ENCODE results near the gene PYCR2.
"Not testable (repeated sequence)": the region's sequence is repeated elsewhere in the genome, so short reads cannot be mapped to it uniquely, and the experiment has no call there.

The PYCR2 gene

DNA sequence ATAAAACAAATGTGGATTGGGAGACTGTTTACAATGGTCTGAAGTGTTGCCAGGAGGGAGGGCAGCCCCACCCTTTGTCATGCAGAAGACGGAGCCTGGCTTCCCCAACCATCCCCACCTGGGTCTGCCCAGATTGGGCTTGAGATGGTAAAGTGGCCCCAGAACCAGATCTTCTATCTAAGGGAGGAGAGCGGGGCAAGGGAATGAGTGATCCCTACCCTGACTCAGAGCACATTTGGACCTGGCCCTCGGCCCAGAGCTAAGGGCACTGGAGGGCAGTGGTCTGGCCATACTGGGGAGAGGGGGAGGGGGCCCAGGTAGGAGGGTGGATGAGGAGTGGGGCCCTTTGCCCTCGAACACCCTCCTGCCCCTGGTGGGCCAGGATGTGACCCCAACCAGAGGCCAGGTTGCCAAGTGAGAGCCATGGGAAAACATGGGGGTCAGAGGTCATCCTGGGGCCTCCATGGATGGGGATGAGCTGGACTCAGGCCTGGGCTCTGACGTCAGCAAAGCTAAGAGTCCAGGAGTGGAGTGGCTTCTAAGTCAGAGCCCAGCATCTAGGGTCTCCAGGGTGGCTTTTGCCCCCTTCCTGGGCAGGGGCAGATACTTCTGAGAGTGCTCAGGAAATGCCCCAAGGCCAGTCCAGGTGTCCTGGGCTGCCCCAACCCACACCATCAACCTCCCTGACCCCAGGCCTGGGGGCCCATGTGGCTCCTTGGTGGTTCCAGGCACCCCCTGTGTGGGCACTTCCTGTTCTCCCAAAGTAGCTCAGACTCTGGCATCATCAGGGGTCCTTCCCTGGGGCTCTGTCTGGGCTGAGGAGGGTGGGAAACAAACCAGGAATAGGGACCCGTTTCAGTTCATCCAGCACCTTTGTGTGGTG lies 33.5 kb downstream of the PYCR2 start:
- TF ChIP-seq, protein P1, sequence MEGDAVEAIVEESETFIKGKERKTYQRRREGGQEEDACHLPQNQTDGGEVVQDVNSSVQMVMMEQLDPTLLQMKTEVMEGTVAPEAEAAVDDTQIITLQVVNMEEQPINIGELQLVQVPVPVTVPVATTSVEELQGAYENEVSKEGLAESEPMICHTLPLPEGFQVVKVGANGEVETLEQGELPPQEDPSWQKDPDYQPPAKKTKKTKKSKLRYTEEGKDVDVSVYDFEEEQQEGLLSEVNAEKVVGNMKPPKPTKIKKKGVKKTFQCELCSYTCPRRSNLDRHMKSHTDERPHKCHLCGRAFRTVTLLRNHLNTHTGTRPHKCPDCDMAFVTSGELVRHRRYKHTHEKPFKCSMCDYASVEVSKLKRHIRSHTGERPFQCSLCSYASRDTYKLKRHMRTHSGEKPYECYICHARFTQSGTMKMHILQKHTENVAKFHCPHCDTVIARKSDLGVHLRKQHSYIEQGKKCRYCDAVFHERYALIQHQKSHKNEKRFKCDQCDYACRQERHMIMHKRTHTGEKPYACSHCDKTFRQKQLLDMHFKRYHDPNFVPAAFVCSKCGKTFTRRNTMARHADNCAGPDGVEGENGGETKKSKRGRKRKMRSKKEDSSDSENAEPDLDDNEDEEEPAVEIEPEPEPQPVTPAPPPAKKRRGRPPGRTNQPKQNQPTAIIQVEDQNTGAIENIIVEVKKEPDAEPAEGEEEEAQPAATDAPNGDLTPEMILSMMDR (IDR thresholded peaks at IDR 0.05; ENCODE audit: low read depth, low read length) = no peak
- Histone ChIP-seq H3K4me1 (no peaks in the 10 kb centered on the region), H3K9me3 (no peaks in the 10 kb centered on the region), H3K27me3 (no peaks in the 10 kb centered on the region), H3K4me3 (ENCODE audit: low read depth, low read length) (no peak overlapping the region), H3K36me3 (no peaks in the 10 kb centered on the region)
- no peak for DNase-seq

DNA sequence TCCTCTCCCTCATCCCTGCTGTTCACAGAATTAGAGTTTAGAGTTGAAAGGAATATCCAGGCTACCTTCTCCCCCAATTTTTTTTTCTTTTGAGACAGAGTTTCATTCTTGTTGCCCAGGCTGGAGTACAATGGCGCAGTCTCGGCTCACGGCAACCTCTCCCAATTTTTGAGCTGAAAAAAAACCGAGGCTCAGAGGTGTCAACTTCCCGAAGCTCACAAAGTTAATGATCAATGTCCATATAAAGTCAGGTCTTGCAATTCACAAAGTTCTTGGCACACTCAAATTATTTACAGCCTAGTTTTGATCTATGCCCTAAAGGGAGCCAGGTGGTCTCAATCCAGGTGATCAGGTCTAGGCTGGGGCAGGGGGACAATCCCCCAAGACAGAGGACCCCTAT lies 34.3 kb downstream of the PYCR2 start:
- no peak for DNase-seq
- Histone ChIP-seq H3K27me3 (no peaks in the 10 kb centered on the region), H3K9me3 (no peaks in the 10 kb centered on the region), H3K4me1 (no peaks in the 10 kb centered on the region), H3K36me3 (no peaks in the 10 kb centered on the region), H3K4me3 (ENCODE audit: low read depth, low read length) (no peak overlapping the region)
- TF ChIP-seq, protein P1 (IDR thresholded peaks at IDR 0.05; ENCODE audit: low read depth, low read length) = no peak

DNA sequence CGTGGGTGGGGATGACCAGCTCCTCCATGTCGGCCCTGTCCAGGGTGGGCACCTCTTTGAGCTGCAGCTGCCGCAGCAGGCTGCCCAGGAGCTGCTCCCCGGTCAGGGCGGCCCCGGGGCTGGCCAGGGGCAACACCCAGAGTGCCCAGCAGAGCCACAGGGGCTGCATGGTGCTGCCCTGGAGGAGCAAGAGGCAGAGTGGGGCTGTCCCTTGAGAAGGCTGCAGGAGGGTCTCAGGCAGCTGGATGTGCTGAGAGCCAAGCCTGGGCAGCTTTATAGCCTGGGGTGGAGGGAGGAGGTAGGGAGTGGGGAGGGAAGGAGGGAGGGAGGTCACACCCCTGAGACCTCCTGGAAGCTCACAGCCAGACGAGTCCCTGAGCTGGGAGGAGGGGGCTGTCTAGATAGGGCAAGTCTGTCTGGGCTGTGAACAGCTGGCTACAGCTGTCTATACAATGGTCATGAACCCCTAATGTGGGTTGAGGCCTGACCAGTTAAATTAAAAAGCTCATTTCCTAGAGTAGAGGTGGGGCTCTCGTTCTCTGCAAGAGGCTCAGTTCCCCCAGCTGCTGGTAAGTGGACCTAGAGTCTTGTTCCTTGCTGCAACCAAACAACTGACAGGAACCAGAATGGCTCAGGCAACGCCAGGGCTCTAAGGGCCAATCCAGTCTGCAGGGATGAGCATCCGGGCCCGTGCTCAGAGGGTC lies 35.0 kb downstream of the PYCR2 start, which contains the start of gene LEFTY1:
Gene LEFTY1, minus strand, starts transcription at position 249 of the 704 bp plus-strand sequence. Its CDS starts 80 bp downstream, at position 169.
- H3K9me3 ChIP-seq = no peaks in the 10 kb centered on the region
- TF ChIP-seq, protein P1 (IDR thresholded peaks at IDR 0.05; ENCODE audit: low read depth, low read length) = no peak
- no peaks in the 10 kb centered on the region for H3K4me1 ChIP-seq
- H3K27me3 ChIP-seq = no peaks in the 10 kb centered on the region
- no peak for DNase-seq
- H3K4me3 ChIP-seq (ENCODE audit: low read depth, low read length) = no peak within 1 kb of the TSS
- H3K36me3 ChIP-seq = no peaks in the 10 kb centered on the region

DNA sequence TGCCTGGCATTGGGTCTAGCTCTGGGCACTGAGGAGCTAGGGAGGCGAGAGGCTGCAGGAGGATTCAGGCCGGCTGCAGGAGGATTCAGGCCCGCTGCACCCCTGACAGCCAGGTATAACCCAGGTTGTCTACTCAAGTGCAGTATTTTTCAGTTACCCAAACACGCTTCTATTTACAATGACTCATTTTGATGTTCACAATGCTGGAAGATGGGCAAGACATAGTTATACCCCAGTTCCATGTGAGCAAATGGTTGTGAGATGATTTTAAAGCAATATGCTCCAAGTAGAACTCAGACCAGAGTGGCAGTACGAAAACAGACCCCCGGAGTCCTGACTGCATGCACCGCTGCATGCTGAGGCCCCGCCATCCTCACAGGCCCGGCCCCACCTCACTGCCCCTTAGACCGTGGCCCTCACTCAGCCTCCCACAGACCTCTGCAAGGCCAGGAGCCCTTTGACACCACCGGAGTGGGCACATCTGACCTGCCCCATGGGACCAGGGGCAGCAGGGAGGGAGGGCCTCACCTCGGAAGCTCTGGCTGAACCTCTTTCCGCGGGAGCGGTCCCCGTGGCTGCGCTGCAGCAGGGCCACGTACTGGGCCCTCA lies 35.7 kb downstream of the PYCR2 start:
- no peak for DNase-seq
- no peaks in the 10 kb centered on the region for H3K36me3 ChIP-seq
- H3K9me3 ChIP-seq = no peaks in the 10 kb centered on the region
- no peaks in the 10 kb centered on the region for H3K4me1 ChIP-seq
- no peaks in the 10 kb centered on the region for H3K27me3 ChIP-seq
- no peak overlapping the region for H3K4me3 ChIP-seq (ENCODE audit: low read depth, low read length)
- TF ChIP-seq, protein P1 (IDR thresholded peaks at IDR 0.05; ENCODE audit: low read depth, low read length) = no peak

DNA sequence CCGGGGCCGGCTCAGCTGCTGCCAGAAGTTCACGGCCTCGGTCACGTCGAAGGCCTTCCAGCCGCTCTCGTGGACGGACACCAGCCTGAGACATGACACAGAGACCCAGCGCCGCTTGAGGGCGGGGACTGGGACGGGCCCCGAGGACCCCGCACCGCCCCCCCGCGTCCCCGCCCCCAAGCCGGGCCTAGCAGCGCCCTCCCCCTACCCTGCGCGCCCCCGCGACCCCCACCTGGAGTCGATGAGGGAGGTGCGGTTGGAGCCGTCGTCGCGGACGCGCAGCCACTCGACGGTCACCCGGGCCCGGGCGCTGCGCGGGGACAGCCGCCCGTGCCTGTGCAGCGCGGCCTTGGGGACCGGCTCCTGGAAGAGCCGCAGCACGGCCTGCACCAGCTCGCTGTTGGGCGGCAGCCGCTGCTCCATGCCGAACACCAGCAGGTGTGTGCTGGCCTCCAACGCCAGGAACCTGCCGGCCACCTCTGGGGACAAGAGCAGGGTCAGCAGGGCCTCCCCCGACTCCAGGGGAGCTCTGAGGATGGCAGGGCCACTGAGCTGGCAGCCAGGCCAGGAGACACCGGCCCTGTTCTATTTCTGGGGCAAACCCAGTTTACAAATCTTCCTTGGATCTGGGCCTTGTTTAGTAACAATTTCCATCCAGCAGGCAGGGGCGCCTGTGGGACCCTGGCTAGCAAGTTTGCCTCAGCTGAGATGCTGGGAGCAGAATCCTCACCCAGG lies 36.3 kb downstream of the PYCR2 start:
- not testable (repeated sequence) for DNase-seq; H3K4me3 ChIP-seq (ENCODE audit: low read depth, low read length); H3K9me3 ChIP-seq; H3K27me3 ChIP-seq; H3K36me3 ChIP-seq; H3K4me1 ChIP-seq

DNA sequence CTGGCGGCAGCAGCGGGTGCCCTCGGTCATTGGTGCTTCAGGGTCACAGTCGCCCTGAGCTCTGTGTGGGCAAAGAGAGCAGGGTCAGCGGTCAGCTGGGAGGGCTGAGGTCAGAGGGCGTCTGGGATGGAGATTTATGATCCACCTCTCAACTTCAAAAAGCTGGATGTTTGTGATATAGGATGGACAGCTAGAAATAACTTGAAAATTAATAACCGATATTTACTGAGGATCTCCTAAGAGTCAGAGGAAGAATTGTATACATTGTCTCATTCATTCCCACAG lies 37.1 kb downstream of the PYCR2 start:
- no peak overlapping the region for H3K4me3 ChIP-seq (ENCODE audit: low read depth, low read length)
- TF ChIP-seq, protein P1 (IDR thresholded peaks at IDR 0.05; ENCODE audit: low read depth, low read length) = no peak
- no peaks in the 10 kb centered on the region for H3K9me3 ChIP-seq
- H3K27me3 ChIP-seq = no peaks in the 10 kb centered on the region
- H3K4me1 ChIP-seq = no peaks in the 10 kb centered on the region
- DNase-seq = no peak
- H3K36me3 ChIP-seq = no peaks in the 10 kb centered on the region
